Measurements from ENCODE around the gene C11orf86.

GRCh38 chr11:66999555-66999954 is 24.5 kb downstream of the C11orf86 start:
- TF ChIP-seq CTCF (IDR thresholded peaks at IDR 0.05; ENCODE audit: low read depth, low read length, poor library complexity, severe bottlenecking) (no peak), EZH2phosphoT487 (IDR thresholded peaks at IDR 0.05; ENCODE audit: borderline replicate concordance, low read length) (no peak)
